Loucy (cell line): ENCODE measurements around the gene TBC1D20.

Source experiments
- H2AFZ ChIP-seq: fragments of 200-600 bp; sonication (generic); 2 replicates; pipeline ENCODE4 v1.6.0; 2016; ENCODE audit warnings: antibody characterized with exemption, mild to moderate bottlenecking, low read length, moderate library complexity
- H3F3A ChIP-seq: fragments of 200-600 bp; 2 replicates; pipeline ENCODE4 v1.6.0; 2016; ENCODE audit warnings: antibody characterized with exemption, low read depth, mild to moderate bottlenecking
- H3K27me3 ChIP-seq: fragments of 200-600 bp; sonication (generic); 2 replicates; pipeline ENCODE4 v1.6.1; 2014; ENCODE audit warnings: low read length, mild to moderate bottlenecking; ENCODE audit not compliant: insufficient read depth, poor library complexity, severe bottlenecking
- H3K36me3 ChIP-seq: fragments of 200-600 bp; sonication (generic); 2 replicates; pipeline ENCODE4 v1.6.1; 2016; ENCODE audit warnings: low read length; ENCODE audit not compliant: insufficient read depth
- H3K4me1 ChIP-seq: fragments of 200-600 bp; sonication (generic); 2 replicates; pipeline ENCODE4 v1.5.1; 2014; ENCODE audit warnings: low read length, mild to moderate bottlenecking; ENCODE audit not compliant: insufficient read depth, poor library complexity, severe bottlenecking
- H3K4me2 ChIP-seq: fragments of 200-600 bp; sonication (generic); 2 replicates; pipeline ENCODE4 v1.6.0; 2014; ENCODE audit warnings: antibody characterized with exemption, low read length, low read depth, mild to moderate bottlenecking; ENCODE audit not compliant: poor library complexity, severe bottlenecking
- H3K4me3 ChIP-seq: fragments of 200-600 bp; sonication (generic); 2 replicates; pipeline ENCODE4 v1.5.1; 2014; ENCODE audit warnings: low read length, mild to moderate bottlenecking, mixed read lengths; ENCODE audit not compliant: poor library complexity, severe bottlenecking
- H3K79me2 ChIP-seq: fragments of 200-600 bp; sonication (generic); 2 replicates; pipeline ENCODE4 v1.6.1; 2014; ENCODE audit warnings: low read length; ENCODE audit not compliant: insufficient read depth
- H3K9ac ChIP-seq: fragments of 200-600 bp; sonication (generic); 2 replicates; pipeline ENCODE4 v1.6.0; 2014; ENCODE audit warnings: mild to moderate bottlenecking, low read depth, low read length, moderate library complexity; ENCODE audit not compliant: poor library complexity, severe bottlenecking
- H3K9me2 ChIP-seq: fragments of 200-600 bp; sonication (generic); replicated peaks from 2 replicates; pipeline ENCODE4 v1.6.1; 2016; ENCODE audit warnings: low read depth, low read length, mixed read lengths
- H3K9me3 ChIP-seq: fragments of 200-600 bp; sonication (generic); 2 replicates; pipeline ENCODE4 v1.6.1; 2014; ENCODE audit warnings: mild to moderate bottlenecking, antibody characterized with exemption, low read length, low read depth; ENCODE audit not compliant: insufficient read depth
- H4K20me1 ChIP-seq: fragments of 200-600 bp; sonication (generic); 2 replicates; pipeline ENCODE4 v1.6.0; 2014; ENCODE audit warnings: antibody characterized with exemption, low read length, mild to moderate bottlenecking; ENCODE audit not compliant: insufficient read depth, poor library complexity, severe bottlenecking
- EZH2phosphoT487 ChIP-seq: fragments of 200-600 bp; IDR thresholded peaks from 2 replicates; pipeline ENCODE4 v1.6.1; 2018; ENCODE audit warnings: antibody characterized with exemption, mild to moderate bottlenecking, moderate library complexity, borderline replicate concordance
- TF ChIP-seq, protein P1 (sequence below): fragments of 200-600 bp; sonication (generic); conservative IDR thresholded peaks from 2 replicates; pipeline ENCODE4 v1.5.1; 2014; ENCODE audit warnings: mild to moderate bottlenecking, antibody characterized with exemption, low read length

TBC1D20 gene

GRCh38 chr20:427401-427800 lies 34.9 kb downstream of the TBC1D20 start:
- Histone ChIP-seq H3K4me3 (no peak overlapping the region), H3K9ac (no peak overlapping the region), H3K4me1 (peaks cover 8% of the 10 kb centered on the region), H3K36me3 (peaks cover 14% of the 10 kb centered on the region; the same call in 1 of the 2 replicates), H3F3A (no peaks in the 10 kb centered on the region), H3K27me3 (no peaks in the 10 kb centered on the region), H3K9me3 (no peaks in the 10 kb centered on the region), H2AFZ (no peak overlapping the region), H3K9me2 (no peaks in the 10 kb centered on the region), H4K20me1 (no peaks in the 10 kb centered on the region), H3K4me2 (no peak overlapping the region), H3K79me2 (no peaks in the 10 kb centered on the region)
- TF ChIP-seq, protein P1, sequence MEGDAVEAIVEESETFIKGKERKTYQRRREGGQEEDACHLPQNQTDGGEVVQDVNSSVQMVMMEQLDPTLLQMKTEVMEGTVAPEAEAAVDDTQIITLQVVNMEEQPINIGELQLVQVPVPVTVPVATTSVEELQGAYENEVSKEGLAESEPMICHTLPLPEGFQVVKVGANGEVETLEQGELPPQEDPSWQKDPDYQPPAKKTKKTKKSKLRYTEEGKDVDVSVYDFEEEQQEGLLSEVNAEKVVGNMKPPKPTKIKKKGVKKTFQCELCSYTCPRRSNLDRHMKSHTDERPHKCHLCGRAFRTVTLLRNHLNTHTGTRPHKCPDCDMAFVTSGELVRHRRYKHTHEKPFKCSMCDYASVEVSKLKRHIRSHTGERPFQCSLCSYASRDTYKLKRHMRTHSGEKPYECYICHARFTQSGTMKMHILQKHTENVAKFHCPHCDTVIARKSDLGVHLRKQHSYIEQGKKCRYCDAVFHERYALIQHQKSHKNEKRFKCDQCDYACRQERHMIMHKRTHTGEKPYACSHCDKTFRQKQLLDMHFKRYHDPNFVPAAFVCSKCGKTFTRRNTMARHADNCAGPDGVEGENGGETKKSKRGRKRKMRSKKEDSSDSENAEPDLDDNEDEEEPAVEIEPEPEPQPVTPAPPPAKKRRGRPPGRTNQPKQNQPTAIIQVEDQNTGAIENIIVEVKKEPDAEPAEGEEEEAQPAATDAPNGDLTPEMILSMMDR, result no peak
- no peak for TF ChIP-seq EZH2phosphoT487

GRCh38 chr20:426566-426965 lies 35.8 kb downstream of the TBC1D20 start:
- Histone ChIP-seq H3K4me3 (no peak overlapping the region), H3K9ac (no peak overlapping the region), H3K9me3 (no peaks in the 10 kb centered on the region), H3K79me2 (no peaks in the 10 kb centered on the region), H3K27me3 (no peaks in the 10 kb centered on the region), H3K36me3 (peaks cover 11% of the 10 kb centered on the region; the same call in 1 of the 2 replicates), H3F3A (no peaks in the 10 kb centered on the region), H3K4me2 (no peak overlapping the region), H3K4me1 (peaks cover 5% of the 10 kb centered on the region), H2AFZ (no peak overlapping the region), H4K20me1 (no peaks in the 10 kb centered on the region), H3K9me2 (no peaks in the 10 kb centered on the region)
- TF ChIP-seq EZH2phosphoT487, result no peak
- TF ChIP-seq, protein P1, result no peak

- Histone ChIP-seq H3K9me2 (no peaks in the 10 kb centered on the region), H3F3A (no peaks in the 10 kb centered on the region), H3K36me3 (peaks cover 4% of the 10 kb centered on the region; the same call in 1 of the 2 replicates), H3K79me2 (no peaks in the 10 kb centered on the region), H3K27me3 (no peaks in the 10 kb centered on the region), H3K4me3 (no peak overlapping the region), H3K9me3 (no peaks in the 10 kb centered on the region), H3K9ac (no peak overlapping the region), H3K4me2 (no peak overlapping the region), H2AFZ (no peak overlapping the region), H3K4me1 (peaks cover 4% of the 10 kb centered on the region), H4K20me1 (no peaks in the 10 kb centered on the region)
- TF ChIP-seq, protein P1, result no peak
- TF ChIP-seq EZH2phosphoT487, result no peak
Measured at GRCh38 chr20:421685-422250, 40.6 kb downstream of the TBC1D20 start.
